RWPE1 (cell line): ENCODE results near the gene CD93.

Source experiments
- CTCF ChIA-PET: fragments of 350-600 bp; sonication (Branson Sonifier 250); formaldehyde crosslinking; extraction: SDS; loops from one replicate; lab custom pipeline; 2021; lab: Yijun Ruan, JAX
- POLR2A ChIA-PET: fragments of 400-600 bp; formaldehyde crosslinking; extraction: SDS; loops from one replicate; lab custom pipeline; 2020; ENCODE audit warnings: antibody characterized with exemption; ENCODE audit not compliant: low non-redundant PET; lab: Yijun Ruan, JAX
- DNase-seq: peaks from one replicate; pipeline ENCODE4 v3.0.0; 2012; ENCODE audit warnings: low spot score
- H3K27ac ChIP-seq: fragments of 450-650 bp; 2 replicates; pipeline ENCODE4 v1.5.1; 2017
- TF ChIP-seq, protein P1 (sequence below): fragments of 450-650 bp; conservative IDR thresholded peaks from 2 replicates; pipeline ENCODE4 v1.5.1; 2017; ENCODE audit warnings: low read depth, mild to moderate bottlenecking

CD93 gene

DNA sequence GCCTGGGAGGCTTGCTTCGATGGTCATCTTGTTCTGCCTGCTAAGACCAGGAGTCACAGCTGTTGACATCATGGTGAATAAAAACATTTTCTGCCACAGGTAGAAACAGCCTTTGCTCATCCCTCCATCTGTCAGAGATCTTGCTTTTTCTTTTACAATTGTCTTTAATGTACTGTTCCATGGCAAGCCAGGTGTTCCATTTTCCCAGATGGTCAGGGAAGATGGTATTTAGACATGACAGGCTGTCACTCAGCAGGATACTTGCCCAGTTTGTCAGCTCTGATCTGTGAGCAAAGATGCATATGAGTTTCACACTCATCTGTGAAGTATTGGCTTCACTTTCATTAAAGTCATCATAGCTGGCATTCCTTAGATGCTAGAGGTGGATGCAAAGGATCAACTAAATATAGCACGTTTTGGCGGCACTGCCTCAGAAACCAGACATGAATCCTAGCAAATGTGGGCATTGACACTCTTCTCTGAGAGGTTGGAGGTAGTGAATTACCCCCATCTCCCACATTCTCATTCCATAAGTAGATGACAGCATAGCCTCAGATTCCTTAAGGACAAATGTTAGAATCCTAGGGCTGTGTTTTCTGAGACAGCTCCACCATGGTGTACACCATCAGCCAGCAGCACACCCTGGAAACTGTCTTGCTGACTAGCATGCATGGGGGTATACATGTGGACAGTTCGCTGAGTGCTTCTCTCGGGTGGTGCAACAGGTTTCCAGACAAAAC is 46.8 kb downstream of the CD93 start:
- TF ChIP-seq, protein P1, sequence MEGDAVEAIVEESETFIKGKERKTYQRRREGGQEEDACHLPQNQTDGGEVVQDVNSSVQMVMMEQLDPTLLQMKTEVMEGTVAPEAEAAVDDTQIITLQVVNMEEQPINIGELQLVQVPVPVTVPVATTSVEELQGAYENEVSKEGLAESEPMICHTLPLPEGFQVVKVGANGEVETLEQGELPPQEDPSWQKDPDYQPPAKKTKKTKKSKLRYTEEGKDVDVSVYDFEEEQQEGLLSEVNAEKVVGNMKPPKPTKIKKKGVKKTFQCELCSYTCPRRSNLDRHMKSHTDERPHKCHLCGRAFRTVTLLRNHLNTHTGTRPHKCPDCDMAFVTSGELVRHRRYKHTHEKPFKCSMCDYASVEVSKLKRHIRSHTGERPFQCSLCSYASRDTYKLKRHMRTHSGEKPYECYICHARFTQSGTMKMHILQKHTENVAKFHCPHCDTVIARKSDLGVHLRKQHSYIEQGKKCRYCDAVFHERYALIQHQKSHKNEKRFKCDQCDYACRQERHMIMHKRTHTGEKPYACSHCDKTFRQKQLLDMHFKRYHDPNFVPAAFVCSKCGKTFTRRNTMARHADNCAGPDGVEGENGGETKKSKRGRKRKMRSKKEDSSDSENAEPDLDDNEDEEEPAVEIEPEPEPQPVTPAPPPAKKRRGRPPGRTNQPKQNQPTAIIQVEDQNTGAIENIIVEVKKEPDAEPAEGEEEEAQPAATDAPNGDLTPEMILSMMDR, result no peak
- no peak for DNase-seq
- H3K27ac ChIP-seq, result no peak overlapping the region
- ChIA-PET POLR2A (no interaction called here), CTCF (interaction anchor here (0.8 kb wide), 1 partner anchor 301 kb away, joined by 3 read pairs; no protein-coding TSS in a partner anchor)

DNA sequence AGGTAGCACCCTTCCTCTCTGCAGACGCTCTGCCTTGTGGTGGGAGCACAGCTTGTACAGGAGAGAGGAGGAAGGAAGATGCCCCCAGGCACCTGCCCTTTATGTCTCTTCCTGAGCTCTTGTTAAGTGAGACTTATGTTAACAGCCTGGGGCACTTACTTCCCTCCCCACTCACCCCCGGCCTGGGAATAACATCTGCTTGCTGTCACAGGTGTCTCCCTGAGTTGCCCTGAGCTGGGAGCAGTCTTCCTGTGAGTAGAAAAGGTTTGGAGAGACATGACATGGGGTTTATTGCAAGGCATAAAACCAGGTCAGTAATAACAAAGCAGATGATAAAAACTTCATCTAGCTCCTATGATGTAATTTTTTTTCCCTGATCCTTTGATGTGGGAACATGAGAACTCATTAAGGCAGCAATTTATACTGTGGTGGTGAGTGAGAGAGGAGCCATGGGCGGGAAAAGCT is 49.1 kb downstream of the CD93 start:
- no peak for DNase-seq
- ChIA-PET CTCF (interaction anchor here (1.6 kb wide), 1 partner anchor 346 kb away, joined by 4 read pairs; no protein-coding TSS in a partner anchor), POLR2A (no interaction called here)
- TF ChIP-seq, protein P1, result no peak
- no peak overlapping the region for H3K27ac ChIP-seq

DNA sequence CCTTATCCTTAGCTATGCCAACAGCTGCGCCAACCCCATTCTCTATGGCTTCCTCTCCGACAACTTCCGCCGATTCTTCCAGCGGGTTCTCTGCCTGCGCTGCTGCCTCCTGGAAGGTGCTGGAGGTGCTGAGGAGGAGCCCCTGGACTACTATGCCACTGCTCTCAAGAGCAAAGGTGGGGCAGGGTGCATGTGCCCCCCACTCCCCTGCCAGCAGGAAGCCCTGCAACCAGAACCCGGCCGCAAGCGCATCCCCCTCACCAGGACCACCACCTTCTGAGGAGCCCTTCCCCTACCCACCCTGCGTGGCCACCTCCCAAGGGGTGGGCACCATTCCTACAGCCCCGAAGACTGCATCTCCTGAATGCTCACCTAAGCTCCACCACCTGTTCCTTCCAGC is 49.8 kb downstream of the CD93 start:
- no peak for DNase-seq
- ChIA-PET CTCF (no interaction called here), POLR2A (no interaction called here)
- H3K27ac ChIP-seq, result no peak overlapping the region
- TF ChIP-seq, protein P1, result no peak

DNA sequence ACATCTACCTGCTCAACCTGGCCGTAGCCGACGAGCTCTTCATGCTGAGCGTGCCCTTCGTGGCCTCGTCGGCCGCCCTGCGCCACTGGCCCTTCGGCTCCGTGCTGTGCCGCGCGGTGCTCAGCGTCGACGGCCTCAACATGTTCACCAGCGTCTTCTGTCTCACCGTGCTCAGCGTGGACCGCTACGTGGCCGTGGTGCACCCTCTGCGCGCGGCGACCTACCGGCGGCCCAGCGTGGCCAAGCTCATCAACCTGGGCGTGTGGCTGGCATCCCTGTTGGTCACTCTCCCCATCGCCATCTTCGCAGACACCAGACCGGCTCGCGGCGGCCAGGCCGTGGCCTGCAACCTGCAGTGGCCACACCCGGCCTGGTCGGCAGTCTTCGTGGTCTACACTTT is 50.4 kb downstream of the CD93 start:
- ChIA-PET CTCF (interaction anchor here (0.6 kb wide), 1 partner anchor 1975 kb away, joined by 3 read pairs; no protein-coding TSS in a partner anchor), POLR2A (no interaction called here)
- TF ChIP-seq, protein P1, result no peak
- no peak overlapping the region for H3K27ac ChIP-seq
- DNase-seq, result no peak

DNA sequence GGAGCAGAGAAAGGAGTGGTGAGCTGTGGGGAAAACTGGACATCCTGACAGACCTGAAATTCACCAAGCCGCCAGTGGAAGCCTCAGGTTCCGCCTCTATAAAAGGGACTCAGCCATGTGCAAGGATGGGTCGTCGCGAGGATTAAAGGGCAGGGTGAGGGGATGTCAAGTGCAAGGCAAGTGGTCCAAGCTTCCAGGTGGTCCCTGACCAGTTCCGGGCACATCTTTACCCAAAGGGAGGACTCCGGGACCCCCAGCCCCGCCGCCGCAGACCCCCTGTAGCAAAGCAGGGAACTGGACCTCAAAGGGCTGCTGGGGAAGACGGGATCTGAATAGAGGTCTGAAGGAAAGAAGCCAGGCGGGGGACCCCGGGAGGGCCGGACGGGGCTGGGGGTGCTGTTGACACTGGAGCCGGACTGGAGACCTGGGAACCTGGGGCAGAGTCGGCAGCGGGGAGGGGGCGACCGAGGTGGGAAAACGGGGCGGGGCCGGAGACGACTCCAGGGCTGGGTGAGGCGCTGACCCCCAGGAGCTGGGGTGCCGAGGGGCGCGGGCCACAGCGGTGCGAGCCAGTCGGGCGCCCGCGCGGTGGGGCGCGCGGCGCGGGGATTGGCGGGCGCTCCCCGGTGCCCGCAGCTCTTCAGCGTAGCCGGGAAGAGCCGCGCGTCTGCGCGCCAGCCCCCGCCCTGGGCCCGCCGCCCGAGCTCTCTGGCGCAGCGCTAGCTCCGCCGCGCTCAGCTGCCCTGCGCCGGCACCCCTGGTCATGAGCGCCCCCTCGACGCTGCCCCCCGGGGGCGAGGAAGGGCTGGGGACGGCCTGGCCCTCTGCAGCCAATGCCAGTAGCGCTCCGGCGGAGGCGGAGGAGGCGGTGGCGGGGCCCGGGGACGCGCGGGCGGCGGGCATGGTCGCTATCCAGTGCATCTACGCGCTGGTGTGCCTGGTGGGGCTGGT is 51.1 kb downstream of the CD93 start, which contains the start of gene SSTR4:
TSS of gene SSTR4 (plus strand) at position 592 of the 951 bp plus-strand sequence. CDS start at position 764, 172 bp downstream.
- ChIA-PET CTCF (interaction anchor here (0.6 to 0.7 kb wide), 2 partner anchors 144 to 1975 kb away, joined by 3 to 4 read pairs; no protein-coding TSS in a partner anchor), POLR2A (no interaction called here)
- DNase-seq, result no peak
- H3K27ac ChIP-seq, result no peak within 1 kb of the TSS
- TF ChIP-seq, protein P1, result no peak

DNA sequence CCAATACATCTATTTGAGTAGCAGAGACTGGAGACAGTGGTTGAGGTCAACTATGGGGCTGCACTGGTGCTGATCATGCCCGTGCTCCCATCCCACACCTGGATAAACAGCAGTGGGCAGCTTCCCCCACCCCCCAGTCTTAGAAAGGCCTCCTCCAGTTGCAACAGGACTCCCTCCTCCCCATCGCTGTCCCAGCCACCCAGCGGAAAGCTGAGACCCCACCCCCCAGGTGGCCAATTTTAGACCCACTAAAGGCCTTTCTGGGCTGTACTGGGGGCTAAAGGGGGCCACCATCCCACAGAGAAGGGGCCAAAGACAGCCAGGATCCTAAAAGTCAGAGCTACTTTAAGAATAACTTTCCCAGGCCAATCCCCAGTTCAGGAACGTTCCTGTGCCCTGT is 52.2 kb downstream of the CD93 start:
- DNase-seq, result no peak
- TF ChIP-seq, protein P1, result no peak
- ChIA-PET POLR2A (no interaction called here), CTCF (no interaction called here)
- H3K27ac ChIP-seq, result no peak overlapping the region
